ENCODE results near the gene GOLPH3.
"Not testable (repeated sequence)": the region's sequence is repeated elsewhere in the genome, so short reads cannot be mapped to it uniquely, and the experiment has no call there.

GOLPH3 gene

GRCh38 chr5:32210151-32210550 is 36.0 kb upstream of the GOLPH3 start:
- no peak overlapping the region for H2AFZ ChIP-seq (ENCODE audit: low read length)
- H4K20me1 ChIP-seq (ENCODE audit: insufficient read depth, low read length, poor library complexity, severe bottlenecking), result no peaks in the 10 kb centered on the region
- no peaks in the 10 kb centered on the region for H3K27me3 ChIP-seq (ENCODE audit: insufficient read depth, low read length, poor library complexity, severe bottlenecking)
- no peak overlapping the region for H3K4me2 ChIP-seq (ENCODE audit: low read depth, low read length, poor library complexity, severe bottlenecking)
- H3K79me2 ChIP-seq (ENCODE audit: insufficient read depth, low read length), result no peaks in the 10 kb centered on the region
- TF ChIP-seq EZH2phosphoT487 (IDR thresholded peaks at IDR 0.05; ENCODE audit: borderline replicate concordance) (no peak), CTCF (conservative IDR thresholded peaks at IDR 0.05; ENCODE audit: low read length) (no peak)
- H3K9me2 ChIP-seq (replicated peaks; ENCODE audit: low read depth, low read length), result no peaks in the 10 kb centered on the region
- H3K9ac ChIP-seq (ENCODE audit: low read depth, low read length, poor library complexity, severe bottlenecking), result no peak overlapping the region
- H3F3A ChIP-seq (ENCODE audit: low read depth), result no peaks in the 10 kb centered on the region
- no peaks in the 10 kb centered on the region for H3K36me3 ChIP-seq (ENCODE audit: insufficient read depth, low read length)
- peaks cover 3% of the 10 kb centered on the region for H3K4me1 ChIP-seq (ENCODE audit: insufficient read depth, low read length, poor library complexity, severe bottlenecking)
- no peaks in the 10 kb centered on the region for H3K9me3 ChIP-seq (ENCODE audit: insufficient read depth, low read depth, low read length)
- H3K4me3 ChIP-seq (ENCODE audit: low read length, poor library complexity, severe bottlenecking), result no peak overlapping the region

- not testable (repeated sequence) for H3K4me1 ChIP-seq (ENCODE audit: insufficient read depth, low read length, poor library complexity, severe bottlenecking); H3K9me2 ChIP-seq (replicated peaks; ENCODE audit: low read depth, low read length); H3K4me3 ChIP-seq (ENCODE audit: low read length, poor library complexity, severe bottlenecking); H3K9ac ChIP-seq (ENCODE audit: low read depth, low read length, poor library complexity, severe bottlenecking); H2AFZ ChIP-seq (ENCODE audit: low read length); H3K79me2 ChIP-seq (ENCODE audit: insufficient read depth, low read length); H3K4me2 ChIP-seq (ENCODE audit: low read depth, low read length, poor library complexity, severe bottlenecking); H3F3A ChIP-seq (ENCODE audit: low read depth); H3K27me3 ChIP-seq (ENCODE audit: insufficient read depth, low read length, poor library complexity, severe bottlenecking); H4K20me1 ChIP-seq (ENCODE audit: insufficient read depth, low read length, poor library complexity, severe bottlenecking); H3K9me3 ChIP-seq (ENCODE audit: insufficient read depth, low read depth, low read length); H3K36me3 ChIP-seq (ENCODE audit: insufficient read depth, low read length)
Measured at GRCh38 chr5:32208837-32209236, 34.7 kb upstream of the GOLPH3 start.

GRCh38 chr5:32207355-32207634 is 33.2 kb upstream of the GOLPH3 start:
- Histone ChIP-seq H3K9me3 (ENCODE audit: insufficient read depth, low read depth, low read length) (no peaks in the 10 kb centered on the region), H3K36me3 (ENCODE audit: insufficient read depth, low read length) (no peaks in the 10 kb centered on the region), H3K4me3 (ENCODE audit: low read length, poor library complexity, severe bottlenecking) (no peak overlapping the region), H3K4me1 (ENCODE audit: insufficient read depth, low read length, poor library complexity, severe bottlenecking) (peaks cover 3% of the 10 kb centered on the region), H3K9ac (ENCODE audit: low read depth, low read length, poor library complexity, severe bottlenecking) (no peak overlapping the region), H3F3A (ENCODE audit: low read depth) (no peaks in the 10 kb centered on the region), H3K79me2 (ENCODE audit: insufficient read depth, low read length) (no peaks in the 10 kb centered on the region), H4K20me1 (ENCODE audit: insufficient read depth, low read length, poor library complexity, severe bottlenecking) (no peaks in the 10 kb centered on the region), H3K4me2 (ENCODE audit: low read depth, low read length, poor library complexity, severe bottlenecking) (no peak overlapping the region), H3K9me2 (replicated peaks; ENCODE audit: low read depth, low read length) (no peaks in the 10 kb centered on the region), H2AFZ (ENCODE audit: low read length) (no peak overlapping the region), H3K27me3 (ENCODE audit: insufficient read depth, low read length, poor library complexity, severe bottlenecking) (no peaks in the 10 kb centered on the region)
- TF ChIP-seq EZH2phosphoT487 (IDR thresholded peaks at IDR 0.05; ENCODE audit: borderline replicate concordance) (no peak), CTCF (conservative IDR thresholded peaks at IDR 0.05; ENCODE audit: low read length) (no peak)

- no peaks in the 10 kb centered on the region for H3K27me3 ChIP-seq (ENCODE audit: insufficient read depth, low read length, poor library complexity, severe bottlenecking)
- no peak overlapping the region for H3K4me2 ChIP-seq (ENCODE audit: low read depth, low read length, poor library complexity, severe bottlenecking)
- H3K4me1 ChIP-seq (ENCODE audit: insufficient read depth, low read length, poor library complexity, severe bottlenecking), result peaks cover 3% of the 10 kb centered on the region
- H3K9ac ChIP-seq (ENCODE audit: low read depth, low read length, poor library complexity, severe bottlenecking), result no peak overlapping the region
- H2AFZ ChIP-seq (ENCODE audit: low read length), result no peak overlapping the region
- no peaks in the 10 kb centered on the region for H3K9me3 ChIP-seq (ENCODE audit: insufficient read depth, low read depth, low read length)
- H3K4me3 ChIP-seq (ENCODE audit: low read length, poor library complexity, severe bottlenecking), result no peak overlapping the region
- no peaks in the 10 kb centered on the region for H3K79me2 ChIP-seq (ENCODE audit: insufficient read depth, low read length)
- H3K9me2 ChIP-seq (replicated peaks; ENCODE audit: low read depth, low read length), result no peaks in the 10 kb centered on the region
- H3F3A ChIP-seq (ENCODE audit: low read depth), result no peaks in the 10 kb centered on the region
- no peak for TF ChIP-seq CTCF (conservative IDR thresholded peaks at IDR 0.05; ENCODE audit: low read length)
- H3K36me3 ChIP-seq (ENCODE audit: insufficient read depth, low read length), result no peaks in the 10 kb centered on the region
- no peaks in the 10 kb centered on the region for H4K20me1 ChIP-seq (ENCODE audit: insufficient read depth, low read length, poor library complexity, severe bottlenecking)
Measured at GRCh38 chr5:32206509-32207354, 32.6 kb upstream of the GOLPH3 start.

Data from Loucy (cell line).